HepG2 (cell line): ENCODE results near the gene UGT1A7. TPM values are rescaled to one million over a fixed set of nuclear protein-coding genes. Genes with fewer than 3 reads are reported as not detected.

Source experiments
- ATAC-seq: fragments of 200-7000 bp; cut with Tn5 transposase; 3 replicates; pipeline ENCODE4 v1.9.1; 2020; ENCODE audit warnings: mild to moderate bottlenecking, moderate library complexity
- BruUV-seq: library from RNA; stranded (reverse); fragments of 400-500 nt; replicated peaks from 2 replicates; lab custom pipeline; 2021; lab: Mats Ljungman, UMichigan
- CTCF ChIA-PET: fragments of 300-600 bp; formaldehyde crosslinking; extraction: SDS; loops from one replicate; lab custom pipeline; 2021; ENCODE audit warnings: low total read pairs, inconsistent platforms, low intra/inter-chr PET ratio; lab: Yijun Ruan, JAX
- POLR2A ChIA-PET: fragments of 350-600 bp; sonication (Branson Sonifier 250); formaldehyde crosslinking; loops from one replicate; lab custom pipeline; 2020; ENCODE audit warnings: antibody characterized with exemption, inconsistent platforms; lab: Yijun Ruan, JAX
- DNase-seq: peaks from one replicate; pipeline ENCODE4 v3.0.0-alpha.2; 2015; ENCODE audit warnings: low spot score
- FAIRE-seq: peaks from 3 replicates; lab custom pipeline; 2011; peaks lifted over from hg19 to GRCh38; lab: Jason Lieb, UNC
- H2AFZ ChIP-seq: one replicate; pipeline ENCODE4 v1.6.1; 2011; ENCODE audit warnings: low read length, inconsistent platforms
- H3K27ac ChIP-seq: fragments of 300-600 bp; 3 replicates; pipeline ENCODE4 v1.8.0; 2011; ENCODE audit warnings: mixed run types, mild to moderate bottlenecking, mixed read lengths, low read length, inconsistent platforms; ENCODE audit not compliant: insufficient read depth; ENCODE audit errors: extremely low read length
- H3K27me3 ChIP-seq, 2 experiments: fragments of 200-600 bp in 1 of 2; 2 replicates in 1 of 2; 3 replicates in 1 of 2; pipeline versions ENCODE4 v1.6.0 to v1.8.0; 2011; ENCODE audit warnings: low read length in 2 of 2, mild to moderate bottlenecking in 2 of 2, moderate library complexity in 2 of 2, inconsistent platforms in 1 of 2; ENCODE audit not compliant: insufficient read depth in 2 of 2, control insufficient read depth in 1 of 2
- H3K36me3 ChIP-seq, 2 experiments: fragments of 200-600 bp in 1 of 2; replicated peaks in 1 of 2; 2 replicates in 1 of 2; 3 replicates in 1 of 2; pipeline versions ENCODE4 v1.5.1 to v1.8.0; 2011; ENCODE audit warnings: low read length in 2 of 2, inconsistent platforms in 1 of 2; ENCODE audit not compliant: insufficient read depth in 2 of 2, control insufficient read depth in 1 of 2
- H3K4me1 ChIP-seq: 2 replicates; pipeline ENCODE4 v1.5.1; 2012; ENCODE audit warnings: low read length, inconsistent platforms; ENCODE audit not compliant: insufficient read depth
- H3K4me2 ChIP-seq: 2 replicates; pipeline ENCODE4 v1.6.0; 2011; ENCODE audit warnings: low read depth, low read length, inconsistent platforms
- H3K4me3 ChIP-seq, 3 experiments: fragments of 200-600 bp in 1 of 3; sonication (generic), shearing (Covaris generic) in 1 of 3; replicated peaks in 1 of 3; 2 replicates each; pipeline ENCODE4 v1.5.1; 2011 to 2016; ENCODE audit warnings: low read length in 3 of 3, inconsistent platforms in 2 of 3, low read depth in 2 of 3, mild to moderate bottlenecking in 2 of 3, control low read depth in 1 of 3, mixed read lengths in 1 of 3; ENCODE audit not compliant: insufficient read depth in 1 of 3
- H3K79me2 ChIP-seq: one replicate; pipeline ENCODE4 v1.6.1; 2011; ENCODE audit warnings: low read length, inconsistent platforms; ENCODE audit not compliant: insufficient read depth
- H3K9ac ChIP-seq: 2 replicates; pipeline ENCODE4 v1.6.0; 2011; ENCODE audit warnings: mild to moderate bottlenecking, low read depth, low read length, inconsistent platforms; ENCODE audit not compliant: insufficient read depth
- H3K9me3 ChIP-seq: 2 replicates; pipeline ENCODE4 v1.5.1; 2012; ENCODE audit warnings: mild to moderate bottlenecking, low read length
- H4K20me1 ChIP-seq: 2 replicates; pipeline ENCODE4 v1.6.0; 2011; ENCODE audit warnings: inconsistent platforms, mild to moderate bottlenecking, low read length, moderate library complexity; ENCODE audit not compliant: insufficient read depth
- KLF15 ChIP-seq: sonication (generic); formaldehyde crosslinking; IDR thresholded peaks from 2 replicates; pipeline ENCODE4 v1.8.1; 2023; ENCODE audit warnings: borderline replicate concordance, mild to moderate bottlenecking, inconsistent platforms, missing genetic modification reagents, mixed read lengths
- ZNF775 ChIP-seq: sonication (generic); formaldehyde crosslinking; IDR thresholded peaks from 2 replicates; pipeline ENCODE4 v1.4.0; 2020; ENCODE audit warnings: missing genetic modification reagents, mild to moderate bottlenecking, moderate library complexity, borderline replicate concordance
- WGBS: methylation state at CpG from one replicate; pipeline ENCODE4 v1.1.6; 2017; ENCODE audit warnings: low lambda C conversion rate; 5-methylcytosine and 5-hydroxymethylcytosine counted together
- in situ Hi-C: cut with HindIII; loops from 2 replicates; pipeline ENCODE4 v1.10.0; 2017; ENCODE audit warnings: low pct_unique_long_range_greater_than_20kb; ENCODE audit not compliant: extremely low pct_ligation_motif_present
- intact Hi-C: fragments of 100-400 bp; cut with micrococcal nuclease; formaldehyde crosslinking; loops from one replicate; pipeline ENCODE4 v1.10.0; 2022; ENCODE audit not compliant: unreplicated experiment
- polyA plus RNA-seq, 8 experiments: library from polyadenylated mRNA; depleted of rRNA in 3 of 8; stranded (reverse) in 7 of 8; unstranded in 1 of 8; fragments of >200 nt; fragmentation: Illumina TruSeq in 4 of 8; extraction: Trizol in 4 of 8; gene quantifications; 2 replicates each; pipeline versions ENCODE4 v1.2.1 to v1.2.3, GENCODE V29; 2011 to 2016; ENCODE audit warnings: low read depth in 4 of 8, missing spikeins in 1 of 8, mixed read lengths in 1 of 8; ENCODE audit not compliant: insufficient read depth in 1 of 8
- total RNA-seq, 5 experiments: library from RNA; depleted of rRNA; stranded (reverse); fragments of >200 nt; fragmentation: Illumina TruSeq; extraction: Trizol; gene quantifications; 2 replicates each; pipeline ENCODE4 v1.2.3, GENCODE V29; 2016; ENCODE audit warnings: low read depth in 1 of 5
- TF ChIP-seq, protein P1 (sequence below): sonication (generic); formaldehyde crosslinking; IDR thresholded peaks from 2 replicates; pipeline ENCODE4 v1.5.1; 2020; ENCODE audit warnings: mild to moderate bottlenecking, missing genetic modification reagents, moderate library complexity
- TF ChIP-seq, protein P2 (sequence below): IDR thresholded peaks from 2 replicates; pipeline ENCODE4 v1.6.1; 2016; ENCODE audit warnings: low read depth, control low read depth

The UGT1A7 gene
- total and polyA plus RNA-seq, 2 of the 13 experiments (the other 11 are each of a cell fraction or from before 2014, with no cell fraction given): not detected

DNA sequence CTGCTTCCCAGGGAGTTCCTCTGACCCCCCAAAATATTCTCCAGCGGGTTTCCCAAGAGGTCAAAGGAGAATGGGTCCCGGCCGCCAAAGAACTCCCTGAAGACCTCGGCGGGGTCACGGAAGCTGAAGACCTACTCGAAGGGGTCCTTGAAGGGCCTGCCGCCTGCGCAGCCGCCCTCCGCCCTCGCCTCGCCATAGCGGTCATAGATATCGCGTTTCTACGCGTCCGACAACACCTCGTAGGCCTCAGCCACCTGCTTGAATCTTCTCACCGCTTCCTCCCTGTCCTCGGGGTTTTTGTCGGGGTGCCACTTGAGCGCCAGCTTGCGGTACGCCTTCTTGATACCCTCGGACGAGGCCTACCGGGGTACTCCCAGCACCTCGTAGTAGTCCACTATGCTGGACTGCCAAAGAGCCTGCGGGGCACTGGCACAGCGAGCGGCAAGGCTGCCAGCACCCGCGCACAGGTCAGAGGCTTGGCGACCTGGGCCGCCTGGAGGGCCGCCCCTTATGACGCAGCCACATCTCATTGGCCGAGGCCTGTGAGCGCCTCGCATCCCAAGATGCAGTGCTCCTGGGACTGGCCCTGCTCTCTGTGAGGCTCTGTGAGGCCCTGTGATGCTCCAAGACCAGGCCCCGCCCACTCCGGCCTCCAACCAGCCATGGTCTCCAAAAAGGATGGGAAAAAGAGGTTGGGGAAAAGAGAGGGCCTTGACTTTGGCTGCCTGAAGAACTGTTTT lies 73.3 kb downstream of the UGT1A7 start:
- no TSS peak for BruUV-seq
- in situ Hi-C loops (no loop called here), intact Hi-C loops (no loop called here)
- H3K79me2 ChIP-seq: no peaks in the 10 kb centered on the region
- CTCF ChIA-PET: no interaction called here
- H2AFZ ChIP-seq: no peak overlapping the region
- DNase-seq: no peak
- H4K20me1 ChIP-seq: no peaks in the 10 kb centered on the region
- H3K27me3 ChIP-seq: peaks cover 7 to 78% of the 10 kb centered on the region in 2 experiments; a peak in 4 of 5 replicates
- no peak for ATAC-seq
- FAIRE-seq: no peak
- H3K9ac ChIP-seq: no peak overlapping the region
- no peaks in the 10 kb centered on the region for H3K36me3 ChIP-seq
- no peak overlapping the region for H3K4me3 ChIP-seq
- peaks cover 23% of the 10 kb centered on the region for H3K9me3 ChIP-seq
- H3K4me2 ChIP-seq: no peak overlapping the region
- TF ChIP-seq ZNF775 (CRISPR knock-in tag) (no peak), KLF15 (CRISPR knock-in tag) (no peak)
- TF ChIP-seq, protein P1, sequence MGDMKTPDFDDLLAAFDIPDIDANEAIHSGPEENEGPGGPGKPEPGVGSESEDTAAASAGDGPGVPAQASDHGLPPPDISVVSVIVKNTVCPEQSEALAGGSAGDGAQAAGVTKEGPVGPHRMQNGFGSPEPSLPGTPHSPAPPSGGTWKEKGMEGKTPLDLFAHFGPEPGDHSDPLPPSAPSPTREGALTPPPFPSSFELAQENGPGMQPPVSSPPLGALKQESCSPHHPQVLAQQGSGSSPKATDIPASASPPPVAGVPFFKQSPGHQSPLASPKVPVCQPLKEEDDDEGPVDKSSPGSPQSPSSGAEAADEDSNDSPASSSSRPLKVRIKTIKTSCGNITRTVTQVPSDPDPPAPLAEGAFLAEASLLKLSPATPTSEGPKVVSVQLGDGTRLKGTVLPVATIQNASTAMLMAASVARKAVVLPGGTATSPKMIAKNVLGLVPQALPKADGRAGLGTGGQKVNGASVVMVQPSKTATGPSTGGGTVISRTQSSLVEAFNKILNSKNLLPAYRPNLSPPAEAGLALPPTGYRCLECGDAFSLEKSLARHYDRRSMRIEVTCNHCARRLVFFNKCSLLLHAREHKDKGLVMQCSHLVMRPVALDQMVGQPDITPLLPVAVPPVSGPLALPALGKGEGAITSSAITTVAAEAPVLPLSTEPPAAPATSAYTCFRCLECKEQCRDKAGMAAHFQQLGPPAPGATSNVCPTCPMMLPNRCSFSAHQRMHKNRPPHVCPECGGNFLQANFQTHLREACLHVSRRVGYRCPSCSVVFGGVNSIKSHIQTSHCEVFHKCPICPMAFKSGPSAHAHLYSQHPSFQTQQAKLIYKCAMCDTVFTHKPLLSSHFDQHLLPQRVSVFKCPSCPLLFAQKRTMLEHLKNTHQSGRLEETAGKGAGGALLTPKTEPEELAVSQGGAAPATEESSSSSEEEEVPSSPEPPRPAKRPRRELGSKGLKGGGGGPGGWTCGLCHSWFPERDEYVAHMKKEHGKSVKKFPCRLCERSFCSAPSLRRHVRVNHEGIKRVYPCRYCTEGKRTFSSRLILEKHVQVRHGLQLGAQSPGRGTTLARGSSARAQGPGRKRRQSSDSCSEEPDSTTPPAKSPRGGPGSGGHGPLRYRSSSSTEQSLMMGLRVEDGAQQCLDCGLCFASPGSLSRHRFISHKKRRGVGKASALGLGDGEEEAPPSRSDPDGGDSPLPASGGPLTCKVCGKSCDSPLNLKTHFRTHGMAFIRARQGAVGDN: 0 out of 2 replicates have a peak, but pooled peaks have one; percentile 23
- TF ChIP-seq, protein P2, sequence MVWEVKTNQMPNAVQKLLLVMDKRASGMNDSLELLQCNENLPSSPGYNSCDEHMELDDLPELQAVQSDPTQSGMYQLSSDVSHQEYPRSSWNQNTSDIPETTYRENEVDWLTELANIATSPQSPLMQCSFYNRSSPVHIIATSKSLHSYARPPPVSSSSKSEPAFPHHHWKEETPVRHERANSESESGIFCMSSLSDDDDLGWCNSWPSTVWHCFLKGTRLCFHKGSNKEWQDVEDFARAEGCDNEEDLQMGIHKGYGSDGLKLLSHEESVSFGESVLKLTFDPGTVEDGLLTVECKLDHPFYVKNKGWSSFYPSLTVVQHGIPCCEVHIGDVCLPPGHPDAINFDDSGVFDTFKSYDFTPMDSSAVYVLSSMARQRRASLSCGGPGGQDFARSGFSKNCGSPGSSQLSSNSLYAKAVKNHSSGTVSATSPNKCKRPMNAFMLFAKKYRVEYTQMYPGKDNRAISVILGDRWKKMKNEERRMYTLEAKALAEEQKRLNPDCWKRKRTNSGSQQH (CRISPR knock-in tag): no peak
- TF ChIP-seq, all 625 proteins: peak for 1
- peaks cover 41% of the 10 kb centered on the region for H3K4me1 ChIP-seq
- H3K27ac ChIP-seq: no peak overlapping the region
- WGBS: 96% methylated on average over 38 of the region's 44 CpGs
- POLR2A ChIA-PET: no interaction called here
